Peyer's patch (tissue), 4 donors: ENCODE measurements around the gene GSDMA. TPM values are rescaled to one million over a fixed set of nuclear protein-coding genes. Genes with fewer than 3 reads are reported as not detected.
"Not testable (repeated sequence)": the region's sequence is repeated elsewhere in the genome, so short reads cannot be mapped to it uniquely, and the experiment has no call there.

Experiments
- DNase-seq, 3 donors: peaks; one replicate each; pipeline ENCODE4 v3.0.0-alpha.2; 2017 to 2019
- H3K27ac ChIP-seq, 4 donors: fragments of 200-600 bp; sonication (generic); one replicate each; pipeline ENCODE4 v1.5.1; 2016 to 2019
- H3K27me3 ChIP-seq, 2 donors: fragments of 200-600 bp; sonication (generic); one replicate each; pipeline ENCODE4 v1.5.1; 2019
- H3K36me3 ChIP-seq, 3 donors: fragments of 200-600 bp; sonication (generic); one replicate each; pipeline ENCODE4 v1.5.1; 2016 to 2019
- H3K4me1 ChIP-seq, 4 donors: fragments of 200-600 bp; sonication (generic); one replicate each; pipeline ENCODE4 v1.5.1; 2016 to 2019
- H3K4me3 ChIP-seq, 4 donors: fragments of 200-600 bp; sonication (generic); 1 replicate in 3 of 4; 2 replicates in 1 of 4; pipeline ENCODE4 v1.5.1; 2016 to 2019; ENCODE audit warnings: mild to moderate bottlenecking in 1 of 4
- H3K9me3 ChIP-seq, 4 donors: fragments of 200-600 bp; sonication (generic); one replicate each; pipeline ENCODE4 v1.5.1; 2016 to 2019; ENCODE audit warnings: mild to moderate bottlenecking in 1 of 4
- POLR2A ChIP-seq, 2 donors: fragments of 450-650 bp; IDR thresholded peaks; one replicate each; pipeline ENCODE4 v1.5.1; 2017; ENCODE audit warnings: antibody characterized with exemption in 2 of 2, mild to moderate bottlenecking in 2 of 2, moderate library complexity in 2 of 2
- total RNA-seq, 4 donors: library from RNA; depleted of rRNA; stranded (reverse); fragments of >200 nt; gene quantifications; one replicate each; pipeline ENCODE4 v1.1.0, GENCODE V29; 2016
- TF ChIP-seq, protein P1 (sequence below), 6 experiments: fragments of 450-650 bp in 4 of 6; fragments of 200-600 bp in 2 of 6; sonication (generic) in 1 of 6; IDR thresholded peaks; one replicate each; pipeline ENCODE4 v1.5.1; 2017 to 2019; ENCODE audit warnings: antibody characterized with exemption in 6 of 6, mild to moderate bottlenecking in 3 of 6, moderate library complexity in 1 of 6

GSDMA gene
- total RNA-seq, 4 donors from 2014 or later = 1.6 to 3.3 TPM; not detected in 2

- no peaks in the 10 kb centered on the region for H3K36me3 ChIP-seq
- H3K4me1 ChIP-seq = peaks cover 0 to 9% (median 3%) of the 10 kb centered on the region in 4 donors
- TF ChIP-seq, protein P1, sequence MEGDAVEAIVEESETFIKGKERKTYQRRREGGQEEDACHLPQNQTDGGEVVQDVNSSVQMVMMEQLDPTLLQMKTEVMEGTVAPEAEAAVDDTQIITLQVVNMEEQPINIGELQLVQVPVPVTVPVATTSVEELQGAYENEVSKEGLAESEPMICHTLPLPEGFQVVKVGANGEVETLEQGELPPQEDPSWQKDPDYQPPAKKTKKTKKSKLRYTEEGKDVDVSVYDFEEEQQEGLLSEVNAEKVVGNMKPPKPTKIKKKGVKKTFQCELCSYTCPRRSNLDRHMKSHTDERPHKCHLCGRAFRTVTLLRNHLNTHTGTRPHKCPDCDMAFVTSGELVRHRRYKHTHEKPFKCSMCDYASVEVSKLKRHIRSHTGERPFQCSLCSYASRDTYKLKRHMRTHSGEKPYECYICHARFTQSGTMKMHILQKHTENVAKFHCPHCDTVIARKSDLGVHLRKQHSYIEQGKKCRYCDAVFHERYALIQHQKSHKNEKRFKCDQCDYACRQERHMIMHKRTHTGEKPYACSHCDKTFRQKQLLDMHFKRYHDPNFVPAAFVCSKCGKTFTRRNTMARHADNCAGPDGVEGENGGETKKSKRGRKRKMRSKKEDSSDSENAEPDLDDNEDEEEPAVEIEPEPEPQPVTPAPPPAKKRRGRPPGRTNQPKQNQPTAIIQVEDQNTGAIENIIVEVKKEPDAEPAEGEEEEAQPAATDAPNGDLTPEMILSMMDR (IDR thresholded peaks at IDR 0.05) = no peak
- no peak for TF ChIP-seq POLR2A (IDR thresholded peaks at IDR 0.05)
- H3K27ac ChIP-seq = no peak overlapping the region
- H3K9me3 ChIP-seq = no peaks in the 10 kb centered on the region
- H3K4me3 ChIP-seq = no peak overlapping the region
- DNase-seq = no peak
- no peaks in the 10 kb centered on the region for H3K27me3 ChIP-seq
Measured at GRCh38 chr17:39943702-39944392, 19.0 kb upstream of the GSDMA start.

- no peak overlapping the region for H3K27ac ChIP-seq
Measured at GRCh38 chr17:39944393-39944711, 18.5 kb upstream of the GSDMA start.

GRCh38 chr17:39946551-39947330 is 16.1 kb upstream of the GSDMA start:
- Histone ChIP-seq H3K36me3 (no peaks in the 10 kb centered on the region), H3K4me3 (no peak overlapping the region), H3K4me1 (no peaks in the 10 kb centered on the region), H3K27ac (no peak overlapping the region), H3K27me3 (no peaks in the 10 kb centered on the region), H3K9me3 (no peaks in the 10 kb centered on the region)
- TF ChIP-seq POLR2A (IDR thresholded peaks at IDR 0.05) = no peak
- TF ChIP-seq, protein P1 (IDR thresholded peaks at IDR 0.05) = no peak
- DNase-seq = no peak

More at GRCh38 chr17:39944393-39944711, 18.5 kb upstream of the GSDMA start:
- no peaks in the 10 kb centered on the region for H3K36me3 ChIP-seq
- no peak overlapping the region for H3K4me3 ChIP-seq
- H3K4me1 ChIP-seq = peaks cover 0 to 5% (median 2%) of the 10 kb centered on the region in 4 donors
- no peaks in the 10 kb centered on the region for H3K27me3 ChIP-seq
- no peak for DNase-seq
- TF ChIP-seq, protein P1 (IDR thresholded peaks at IDR 0.05) = no peak
- no peak for TF ChIP-seq POLR2A (IDR thresholded peaks at IDR 0.05)
- H3K9me3 ChIP-seq = no peaks in the 10 kb centered on the region

DNA sequence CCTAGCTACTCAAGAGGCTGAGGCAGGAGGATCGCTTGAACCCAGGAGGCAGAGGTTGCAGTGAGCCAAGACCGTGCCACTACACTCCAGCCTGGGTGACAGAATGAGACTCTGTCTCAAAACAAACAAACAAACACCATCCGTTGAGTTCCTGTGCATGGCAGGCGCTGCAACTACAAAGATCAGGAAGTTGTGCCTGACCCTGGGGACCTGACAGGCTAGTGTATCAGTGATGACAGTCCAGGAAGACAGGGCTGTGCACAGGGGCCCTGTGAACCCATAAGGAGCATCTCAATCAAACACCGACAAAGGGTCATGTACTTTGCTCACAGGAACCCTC is 14.3 kb upstream of the GSDMA start:
- H3K27me3 ChIP-seq, H3K4me3 ChIP-seq, H3K27ac ChIP-seq, H3K4me1 ChIP-seq, H3K9me3 ChIP-seq, DNase-seq, H3K36me3 ChIP-seq: not testable (repeated sequence)

GRCh38 chr17:39949028-39949427 is 13.8 kb upstream of the GSDMA start:
- no peak for DNase-seq
- Histone ChIP-seq H3K27ac (no peak overlapping the region), H3K27me3 (no peaks in the 10 kb centered on the region), H3K9me3 (no peaks in the 10 kb centered on the region), H3K4me1 (peaks cover 0 to 7% (median 0%) of the 10 kb centered on the region in 4 donors), H3K36me3 (no peaks in the 10 kb centered on the region), H3K4me3 (no peak overlapping the region)
- TF ChIP-seq POLR2A (IDR thresholded peaks at IDR 0.05) = no peak
- TF ChIP-seq, protein P1 (IDR thresholded peaks at IDR 0.05) = no peak

DNA sequence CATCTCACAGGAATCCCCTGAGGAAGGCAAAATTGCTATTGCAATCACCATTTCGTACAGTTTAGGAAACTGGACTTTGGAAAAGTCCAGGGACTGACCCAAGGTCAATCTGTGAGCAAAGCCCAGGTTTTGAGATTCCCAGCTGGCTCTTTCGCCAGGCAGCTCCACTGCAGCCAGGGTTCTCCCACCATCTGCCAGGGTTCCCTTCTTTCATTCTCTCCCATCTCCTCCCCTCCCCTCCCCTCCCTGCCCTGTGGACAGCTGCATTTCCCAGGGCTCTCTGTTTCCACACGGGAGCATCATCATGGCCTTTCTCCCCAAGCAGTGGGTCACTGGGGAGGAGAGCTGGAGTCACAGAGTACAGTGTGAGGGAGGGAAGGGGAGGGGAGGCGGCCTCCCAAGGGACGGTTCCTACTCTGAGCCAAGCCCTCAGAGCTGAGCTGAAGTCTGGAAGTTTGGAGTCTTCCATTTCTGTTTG is 11.9 kb upstream of the GSDMA start:
- no peak overlapping the region for H3K27ac ChIP-seq
- peaks cover 0 to 7% (median 0%) of the 10 kb centered on the region in 4 donors for H3K4me1 ChIP-seq

More for the DNA sequence above, 11.9 kb upstream of the GSDMA start:
- TF ChIP-seq, protein P1 (IDR thresholded peaks at IDR 0.05) = no peak
- no peak for TF ChIP-seq POLR2A (IDR thresholded peaks at IDR 0.05)
- H3K9me3 ChIP-seq = no peaks in the 10 kb centered on the region
- no peak overlapping the region for H3K4me3 ChIP-seq
- DNase-seq = no peak
- H3K27me3 ChIP-seq = no peaks in the 10 kb centered on the region
- no peaks in the 10 kb centered on the region for H3K36me3 ChIP-seq
